GM21526 (cell line): Measurements from ENCODE around the gene RAD18.

Experiments used
- ATAC-seq: cut with Tn5 transposase; IDR thresholded peaks from one replicate; pipeline ENCODE4 v1.9.1; 2021; ENCODE audit warnings: moderate library complexity; ENCODE audit not compliant: unreplicated experiment, low FRiP score

RAD18 gene

DNA sequence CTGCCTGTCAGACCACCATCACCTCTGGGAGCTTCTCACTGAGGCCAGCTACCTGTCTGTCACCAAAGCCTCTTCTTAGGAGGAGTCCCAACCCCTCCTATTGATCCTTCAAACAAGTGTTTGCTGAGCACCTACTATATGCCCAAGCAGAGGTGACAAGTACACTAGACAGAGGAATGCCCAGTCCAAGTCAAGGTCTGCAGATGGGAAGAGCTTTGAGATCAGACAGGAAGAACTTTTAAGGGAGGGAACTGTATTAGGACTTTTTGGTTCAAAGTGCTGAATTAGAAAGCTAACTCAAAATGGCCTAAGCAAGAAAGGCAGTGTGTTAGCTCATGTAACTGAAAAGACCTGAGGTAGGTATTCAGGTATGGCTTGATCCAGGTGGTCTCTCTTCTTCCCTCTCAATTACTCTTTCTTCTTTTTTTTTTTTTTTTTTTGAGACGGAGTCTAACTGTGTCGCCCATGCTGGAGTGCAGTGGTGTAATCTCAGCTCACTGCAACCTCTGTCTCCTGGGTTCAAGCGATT is 3.6 kb upstream of the RAD18 start:
- ATAC-seq, result no peak

DNA sequence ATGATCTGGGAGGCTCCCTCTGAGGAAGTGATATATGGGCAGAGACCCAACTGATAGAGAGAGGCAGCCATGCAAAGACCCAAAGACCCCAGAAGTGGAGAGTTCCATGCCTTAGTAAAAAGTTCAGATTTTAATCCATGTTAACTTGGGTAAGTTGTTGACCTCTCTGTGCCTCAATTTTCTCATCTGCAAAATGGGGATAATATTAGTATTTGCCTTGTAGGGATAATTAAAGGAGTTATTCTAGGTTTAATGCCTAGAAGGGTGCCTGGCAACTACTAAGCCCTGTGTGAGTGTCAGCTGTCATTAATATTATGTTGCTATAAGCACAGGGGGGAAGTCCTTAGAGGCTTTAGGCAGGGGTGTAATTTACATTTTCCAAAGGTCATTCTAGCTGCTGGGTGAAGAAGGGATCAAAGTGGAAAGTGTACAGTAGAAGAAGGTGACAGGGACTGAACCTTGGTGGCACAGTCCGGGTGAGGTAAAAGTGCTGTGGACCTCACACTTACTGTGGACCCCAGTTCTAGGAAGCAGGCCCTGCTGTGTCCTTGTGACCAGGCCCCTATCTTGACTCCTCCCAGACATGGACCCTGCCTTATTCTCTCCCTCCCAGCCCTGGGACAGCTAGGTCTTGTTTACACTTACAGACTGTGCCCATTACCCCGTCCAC is 3.0 kb upstream of the RAD18 start:
- no peak for ATAC-seq

DNA sequence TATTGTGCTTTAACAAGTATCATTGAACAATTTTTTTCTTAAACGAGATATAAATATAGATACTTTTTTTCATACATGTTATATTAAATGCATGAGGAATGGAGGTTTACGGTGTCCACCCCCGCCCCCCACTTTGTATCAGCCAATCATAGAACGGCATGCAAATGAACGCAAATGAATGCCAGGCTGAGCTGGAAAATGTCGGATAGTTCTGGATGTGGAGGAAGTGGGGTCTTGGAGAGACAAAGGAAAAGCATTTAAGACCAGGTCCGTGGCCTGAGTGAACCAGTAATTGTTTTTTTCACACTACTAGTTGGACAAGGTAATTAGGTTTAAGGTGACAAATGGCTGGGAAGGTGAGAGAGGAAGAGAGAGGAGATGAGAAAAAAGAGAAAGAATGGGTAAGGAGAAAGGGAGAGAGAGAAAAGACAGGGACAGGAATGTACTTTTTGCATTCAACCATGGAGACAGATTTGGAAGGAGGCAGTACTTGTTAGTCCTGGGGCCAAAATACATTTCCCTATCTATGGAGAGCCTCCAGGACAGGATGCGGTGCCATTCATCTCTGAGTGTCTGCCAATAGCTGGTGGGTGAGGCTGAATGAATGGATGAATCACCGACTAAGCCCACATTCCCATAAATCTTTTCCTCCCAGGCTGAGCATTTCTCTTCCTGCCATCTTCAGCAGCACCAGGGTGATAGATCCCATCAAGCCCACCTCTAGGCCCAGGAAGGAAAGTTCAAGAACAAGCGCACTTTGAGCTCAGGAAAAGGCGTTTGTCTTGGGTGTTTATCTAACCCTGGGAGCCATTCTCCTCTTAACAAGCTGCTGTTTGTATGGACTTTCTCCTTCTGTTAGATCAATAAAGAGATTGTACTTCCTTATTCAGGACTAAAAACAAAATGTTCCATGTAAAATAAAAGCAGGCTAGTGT is 1.4 kb upstream of the RAD18 start:
- no peak for ATAC-seq

DNA sequence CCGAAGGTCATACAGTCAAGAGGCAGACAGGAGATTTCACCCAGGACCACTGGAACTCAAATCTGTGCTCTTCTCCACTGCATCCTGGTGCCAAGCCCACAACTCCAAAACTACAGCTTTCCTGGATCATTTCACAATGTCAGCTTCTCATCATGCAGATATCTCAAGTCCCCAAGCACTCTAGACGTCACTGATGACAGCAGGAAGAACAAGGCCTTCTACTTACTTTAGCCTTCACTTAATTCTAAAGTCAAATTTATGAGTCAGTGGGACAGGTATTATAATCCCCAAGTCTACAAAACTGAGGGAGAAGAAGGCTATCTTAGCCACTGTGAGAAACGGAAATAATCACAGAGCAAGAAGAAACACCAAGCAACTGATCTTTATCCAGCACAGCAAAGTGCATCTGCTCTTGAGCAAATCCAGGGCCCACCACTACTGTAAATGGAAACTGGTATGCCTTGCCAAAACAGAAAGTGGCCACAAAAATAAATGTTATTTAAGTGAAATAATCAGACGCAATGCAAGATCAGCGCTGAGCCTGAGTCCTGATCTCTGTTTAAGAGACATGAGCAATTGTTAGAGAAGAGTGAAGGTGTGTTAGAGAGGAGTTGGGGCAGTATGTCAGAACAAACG is 928 bp downstream of the RAD18 start:
- no peak for ATAC-seq

DNA sequence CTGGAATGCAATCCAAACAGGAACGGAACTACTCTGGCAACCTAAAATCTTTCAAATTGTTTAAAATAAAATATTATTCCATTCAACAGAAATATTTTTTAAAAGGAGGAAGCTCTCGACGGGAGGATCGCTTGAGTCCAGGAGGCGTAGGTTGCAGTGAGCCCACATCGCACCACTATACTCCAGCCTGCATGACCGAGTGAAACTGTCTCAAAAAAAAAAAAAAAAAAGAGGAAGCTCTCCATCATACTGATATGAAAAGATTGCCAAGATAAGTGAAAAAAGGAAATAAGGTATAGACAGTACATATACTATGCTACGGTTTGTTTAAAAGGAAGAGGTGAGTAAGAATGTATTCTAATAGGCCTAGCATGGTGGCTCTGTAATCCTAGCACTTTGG is 3.6 kb downstream of the RAD18 start:
- ATAC-seq, result no peak

DNA sequence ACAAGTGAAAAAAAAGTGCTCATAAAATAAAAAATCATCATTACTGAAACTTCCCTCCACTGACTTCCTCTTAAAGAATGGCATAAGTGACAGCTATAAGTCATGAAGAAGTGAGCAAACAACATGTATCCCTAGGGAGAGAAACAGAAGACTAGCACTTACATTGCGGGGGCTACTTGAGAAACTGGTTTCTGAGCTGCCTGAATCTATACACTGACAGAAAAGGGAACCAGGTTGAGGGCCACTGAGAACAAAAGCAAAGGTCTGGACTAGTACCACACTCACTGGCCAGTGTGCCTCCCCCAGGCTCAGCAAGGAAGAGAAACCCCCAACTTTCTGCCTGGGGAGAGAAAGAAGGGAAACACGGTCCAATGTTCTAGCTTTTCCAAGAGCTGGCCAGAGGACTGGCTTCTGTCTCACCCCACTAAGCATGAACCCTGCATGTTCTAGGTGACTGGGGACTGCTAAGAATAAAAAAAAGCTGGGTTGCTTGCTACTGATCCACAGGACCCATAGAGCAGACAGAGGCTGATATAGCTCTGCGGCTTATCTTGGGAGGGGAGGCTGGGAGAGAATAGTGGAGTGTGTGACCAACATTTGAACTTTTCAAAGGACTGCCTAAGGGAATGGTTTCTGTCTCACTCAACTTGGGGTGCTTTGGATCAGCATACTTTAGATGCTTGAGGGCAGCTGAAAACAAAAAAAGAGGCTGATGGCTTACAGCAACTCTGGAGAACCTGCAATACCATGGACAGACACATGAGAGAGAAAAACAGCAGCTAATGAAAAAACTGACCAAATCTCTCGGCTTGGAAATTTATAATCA is 8.1 kb downstream of the RAD18 start:
- ATAC-seq, result peak; percentile 88

DNA sequence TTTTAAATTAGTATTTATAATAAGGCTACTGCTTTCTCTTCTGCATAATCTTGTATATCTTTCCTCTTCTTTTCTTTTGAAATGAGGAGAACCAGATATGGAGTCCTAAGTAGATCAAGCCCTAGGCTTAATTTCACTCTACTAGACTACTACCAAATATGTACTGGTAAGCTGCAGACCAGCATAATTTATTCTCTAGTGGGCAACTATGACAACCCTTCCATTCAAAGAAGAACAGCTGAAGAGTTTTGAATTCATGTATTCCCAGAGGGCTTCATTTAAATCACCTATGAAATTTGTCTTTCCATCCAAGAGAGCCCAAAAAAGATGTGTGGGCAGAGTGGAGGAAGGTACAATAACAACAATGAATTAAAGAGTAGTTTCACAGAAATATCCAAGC is 10.0 kb downstream of the RAD18 start:
- ATAC-seq, result no peak

DNA sequence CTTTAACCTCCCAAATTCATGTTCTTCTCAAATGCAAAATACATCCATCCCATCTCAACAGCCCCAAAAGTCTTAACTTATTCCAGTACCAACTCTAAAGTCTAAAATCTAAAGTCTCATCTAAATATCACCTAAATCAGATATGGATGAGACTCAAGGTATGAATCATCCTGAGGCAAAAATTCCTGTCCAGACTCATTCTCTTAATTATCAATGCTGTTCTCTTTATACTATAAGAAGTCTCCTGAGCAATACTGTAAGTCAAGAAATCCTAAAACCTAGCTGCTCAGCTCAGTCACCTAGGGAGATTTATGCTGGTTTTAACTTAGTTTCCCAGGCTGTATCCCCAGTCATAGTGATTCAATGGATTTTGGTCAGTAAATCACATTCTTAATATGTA is 11.1 kb downstream of the RAD18 start:
- no peak for ATAC-seq

DNA sequence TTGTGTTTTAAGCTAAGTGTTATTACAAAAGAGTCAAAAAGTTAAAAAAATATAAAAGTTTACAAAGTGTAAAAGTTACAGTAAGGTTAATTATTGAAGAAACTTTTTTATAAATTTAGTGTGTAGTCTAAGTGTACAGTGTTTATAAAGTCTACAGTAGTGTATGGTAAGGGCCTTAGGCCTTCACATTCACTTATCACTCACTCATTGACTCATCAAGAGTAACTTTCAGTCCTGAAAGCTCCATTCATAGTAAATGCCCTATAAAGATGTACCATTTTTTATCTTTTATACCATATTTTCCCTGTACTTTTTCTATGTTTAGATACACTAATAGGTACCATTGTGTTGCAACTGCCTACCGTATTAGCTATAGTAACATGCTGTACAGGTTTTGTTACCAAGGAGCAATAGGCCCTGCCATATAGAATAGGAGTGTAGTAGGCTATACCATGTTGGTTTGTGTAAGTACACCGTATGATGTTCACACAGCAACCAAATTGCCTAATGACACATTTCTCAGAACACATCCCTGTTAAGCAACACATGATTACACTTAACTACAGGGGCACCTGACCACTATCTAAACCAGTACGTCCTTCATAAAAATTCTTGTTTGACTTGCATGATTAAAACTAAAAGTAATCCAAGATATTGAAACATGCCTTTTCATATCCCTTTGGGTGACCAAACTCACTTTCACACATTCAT is 17.2 kb downstream of the RAD18 start:
- no peak for ATAC-seq

DNA sequence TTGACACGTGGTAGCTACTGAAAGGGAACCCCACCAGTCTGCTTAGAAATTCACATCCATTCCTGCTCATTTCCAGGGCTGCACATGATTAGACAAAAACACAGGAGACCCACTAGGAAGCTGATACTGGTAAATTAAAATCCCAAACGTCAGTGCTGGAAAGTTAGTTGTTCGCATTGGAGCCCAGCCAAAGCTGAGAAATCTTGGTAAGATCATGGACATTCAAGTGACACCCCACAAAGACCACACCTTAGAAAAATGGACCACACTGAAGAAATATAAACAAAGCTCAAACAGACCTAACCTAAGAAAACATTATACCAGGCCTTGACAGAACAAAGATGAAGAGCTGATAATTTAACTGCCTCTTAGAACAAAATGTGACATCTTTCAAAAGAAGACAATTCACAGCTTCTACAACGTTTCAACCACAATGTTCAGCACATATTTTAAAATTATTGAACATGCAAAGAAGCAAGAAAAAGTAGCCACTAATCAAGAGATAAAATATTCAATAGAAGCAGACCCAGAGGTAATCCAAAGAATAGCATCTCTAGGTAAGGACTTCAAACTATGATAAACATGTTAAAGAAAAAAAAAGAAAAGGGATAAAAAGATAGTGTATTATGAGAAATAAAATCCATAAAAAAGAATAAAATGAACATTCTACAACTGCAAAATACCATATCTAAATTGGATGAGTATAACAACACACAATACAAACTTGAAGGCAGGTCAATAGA is 20.4 kb downstream of the RAD18 start:
- ATAC-seq, result no peak

DNA sequence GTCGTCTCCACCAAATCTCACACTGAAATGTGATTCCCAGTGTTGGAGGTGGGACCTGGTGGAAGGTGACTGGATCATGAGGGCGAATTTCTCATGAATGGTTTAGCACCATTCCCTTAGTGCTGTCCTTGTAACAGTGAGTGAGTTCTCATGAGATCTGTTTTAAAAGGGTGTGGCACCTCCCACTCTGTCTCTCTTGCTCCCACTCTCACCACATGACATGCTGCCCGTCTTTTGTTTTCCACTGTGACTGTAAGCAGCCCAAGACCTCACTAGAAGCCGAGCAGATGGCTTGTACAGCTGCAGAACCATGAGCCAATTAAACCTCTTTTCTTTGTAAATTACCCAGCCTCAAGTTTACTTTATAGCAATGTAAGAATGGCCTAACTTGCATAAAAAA is 21.2 kb downstream of the RAD18 start:
- ATAC-seq, result no peak

DNA sequence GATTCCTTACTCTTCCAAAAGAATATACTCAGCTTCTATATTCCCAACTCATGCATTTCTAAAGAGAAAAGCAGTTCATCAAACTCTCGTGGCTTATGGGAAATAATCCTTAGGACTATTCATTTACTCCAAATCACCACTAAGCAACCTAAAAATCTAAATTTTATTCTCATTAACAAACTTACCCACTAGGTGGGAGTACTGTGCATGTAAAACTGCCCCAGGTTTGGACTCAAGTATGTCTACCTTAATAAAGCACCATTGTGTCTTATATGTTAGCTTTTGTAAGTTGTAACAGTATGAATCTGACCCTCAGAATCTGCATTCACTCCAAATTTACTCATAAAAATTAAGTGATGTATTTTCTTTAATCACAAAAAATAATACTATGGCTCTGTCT is 25.3 kb downstream of the RAD18 start:
- ATAC-seq, result no peak

DNA sequence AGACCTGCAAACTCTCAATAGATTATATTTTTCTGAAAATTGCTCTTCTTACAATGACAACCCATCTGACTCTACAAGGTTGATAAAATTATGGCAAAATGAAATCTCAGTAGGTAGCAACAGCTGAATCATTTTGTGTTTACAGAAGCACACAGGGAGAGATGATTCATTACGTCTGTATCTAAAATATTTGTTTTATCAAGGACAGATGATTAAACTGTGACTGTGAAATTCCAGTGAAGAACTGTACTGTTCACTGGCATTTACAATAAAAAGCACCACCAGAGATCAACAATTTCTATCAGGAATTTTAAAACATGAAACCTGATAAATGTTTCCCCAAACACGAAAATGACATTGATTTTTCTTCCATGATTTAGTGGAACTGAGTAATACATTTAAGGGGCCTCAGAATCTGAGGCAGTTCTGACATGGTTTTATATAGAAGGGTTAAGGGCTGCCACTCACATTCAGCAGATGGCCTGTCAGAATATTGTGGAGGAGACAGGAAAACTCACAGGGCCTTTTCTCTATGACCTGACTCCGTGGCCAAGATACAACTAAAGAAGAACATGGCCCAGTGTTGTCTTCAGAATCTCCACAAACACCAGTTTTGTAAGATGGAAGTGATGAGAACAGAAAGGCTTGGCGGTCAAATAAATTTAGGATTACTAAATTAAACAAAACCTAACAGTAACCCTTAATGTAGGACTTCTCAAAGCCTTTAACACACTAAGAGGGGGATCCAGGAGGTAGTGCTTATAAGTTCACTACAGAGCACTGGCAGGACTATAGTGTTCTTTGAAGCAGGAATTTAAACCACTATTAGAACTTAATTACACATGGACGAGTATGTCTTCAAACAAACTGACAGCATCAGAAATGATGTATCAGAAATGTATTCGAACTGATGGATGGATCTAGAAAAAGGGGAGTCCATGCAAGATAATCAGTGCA is 25.9 kb downstream of the RAD18 start:
- ATAC-seq, result no peak

DNA sequence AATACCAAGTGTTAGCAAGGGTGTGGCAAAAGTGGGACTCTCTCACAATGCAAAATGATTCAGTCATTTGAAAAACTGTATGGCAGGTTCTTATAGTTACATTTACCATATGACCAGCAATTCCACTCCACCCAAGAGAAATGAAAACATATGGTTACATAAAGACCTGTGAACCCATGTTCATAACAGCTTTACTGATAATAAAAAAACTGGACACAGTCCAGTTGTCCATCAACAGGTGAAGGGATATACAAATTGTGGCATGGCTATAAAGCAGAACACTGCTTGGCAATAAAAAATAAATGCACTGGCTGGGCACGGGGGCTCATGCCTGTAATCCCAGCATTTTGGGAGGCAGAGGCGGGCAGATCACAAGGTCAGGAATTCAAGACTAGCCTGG is 30.8 kb downstream of the RAD18 start:
- ATAC-seq, result no peak

DNA sequence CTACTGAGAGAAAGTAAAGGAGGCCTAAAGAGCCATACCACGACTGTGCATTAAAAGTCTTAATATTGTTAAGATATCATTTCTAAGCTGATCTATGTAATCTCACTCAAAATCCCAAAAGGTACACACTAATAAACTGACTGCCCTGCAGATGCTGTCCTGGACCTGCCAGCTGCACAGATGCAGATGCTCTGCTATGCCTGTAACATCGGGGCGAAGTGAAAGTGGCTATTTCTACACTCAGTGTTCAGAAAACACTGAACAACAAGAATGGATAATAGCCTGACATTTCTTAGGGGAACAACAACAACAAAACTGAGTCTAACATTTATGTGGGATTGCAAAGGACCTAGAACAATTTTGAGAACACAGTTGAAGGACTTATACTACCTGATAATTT is 31.9 kb downstream of the RAD18 start:
- no peak for ATAC-seq

DNA sequence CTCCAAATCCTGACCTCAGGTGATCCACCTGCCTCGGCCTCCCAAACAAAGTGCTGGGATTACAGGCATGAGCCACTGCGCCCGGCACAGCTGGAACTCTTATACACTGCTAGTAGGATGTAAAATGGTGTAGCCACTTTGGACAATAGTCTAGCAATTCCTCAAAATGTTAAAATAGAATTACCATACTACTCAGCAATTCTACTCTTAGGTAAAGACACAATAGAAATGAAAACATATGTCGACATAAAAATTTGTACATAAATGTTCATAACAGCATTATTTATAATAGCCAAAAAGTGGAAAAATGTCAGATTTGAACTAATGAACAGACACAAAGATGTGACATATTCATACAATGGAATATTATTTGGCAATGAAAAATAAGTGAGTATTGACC is 33.4 kb downstream of the RAD18 start:
- no peak for ATAC-seq

DNA sequence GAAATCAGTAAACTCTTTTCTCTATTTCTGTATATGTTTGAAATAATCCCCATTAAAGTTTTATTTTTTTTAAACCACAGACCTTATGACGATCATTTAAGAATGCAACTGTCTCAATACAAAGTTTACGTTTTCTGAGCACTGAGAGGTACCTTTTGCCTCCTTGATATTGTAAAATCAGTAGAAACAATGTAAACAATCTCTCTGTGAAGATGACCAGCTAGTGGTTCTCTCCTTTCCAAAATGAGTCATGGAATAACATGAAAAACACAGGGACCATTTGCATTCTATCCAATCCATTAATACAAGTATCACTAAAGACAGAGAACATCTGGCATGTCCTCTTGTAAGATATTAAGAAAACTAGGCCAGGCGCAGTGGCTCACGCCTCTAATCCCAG is 48.8 kb downstream of the RAD18 start:
- no peak for ATAC-seq

DNA sequence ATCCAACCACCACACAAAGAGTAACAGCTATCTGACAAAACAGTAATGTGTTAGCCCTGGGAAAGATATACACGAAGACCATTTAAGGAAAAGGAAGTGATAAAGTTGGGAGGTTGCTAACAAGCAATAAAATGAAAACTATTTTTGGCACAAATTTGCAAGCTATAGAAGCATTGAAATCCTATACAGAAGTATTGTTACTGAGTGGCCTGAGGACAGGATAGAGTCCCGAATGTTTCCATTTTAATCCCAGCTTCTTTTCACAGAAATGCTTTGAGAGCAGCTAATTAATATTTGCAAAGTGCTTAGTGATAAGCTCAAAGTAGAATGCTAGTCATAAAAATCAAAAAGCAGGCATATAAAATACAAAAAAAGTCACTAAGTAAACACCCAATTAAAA is 51.5 kb downstream of the RAD18 start:
- ATAC-seq, result no peak
